Endothelial cell of umbilical vein (primary cell): ENCODE data around the gene DHTKD1. TPM values are rescaled to one million over a fixed set of nuclear protein-coding genes. Genes with fewer than 3 reads are reported as not detected.

Experiments used
- BruUV-seq: library from RNA; stranded (reverse); fragments of 400-500 nt; replicated peaks from 2 replicates; lab custom pipeline; 2021; lab: Mats Ljungman, UMichigan
- CTCF ChIA-PET: fragments of 300-600, 350-600 bp; sonication (Branson Sonifier 250); formaldehyde crosslinking; loops from one replicate; lab custom pipeline; 2021; ENCODE audit warnings: antibody characterized with exemption, inconsistent platforms; lab: Charles Lee
- POLR2A ChIA-PET: fragments of 300-600, 350-600 bp; sonication (Branson Sonifier 250); formaldehyde crosslinking; loops from one replicate; lab custom pipeline; 2021; ENCODE audit warnings: antibody characterized with exemption, inconsistent platforms; lab: Charles Lee
- DNase-seq: peaks from one replicate; pipeline ENCODE4 v3.0.0-alpha.2; 2011; ENCODE audit warnings: low read depth, low spot score
- FAIRE-seq: peaks from 2 replicates; lab custom pipeline; 2011; peaks lifted over from hg19 to GRCh38; lab: Jason Lieb, UNC
- H2AFZ ChIP-seq: 2 replicates; pipeline ENCODE4 v1.6.0; 2012; ENCODE audit warnings: low read depth, low read length, control low read depth, inconsistent platforms
- H3K27ac ChIP-seq: 2 replicates; pipeline ENCODE4 v1.5.1; 2011; ENCODE audit warnings: low read depth, mild to moderate bottlenecking, control low read depth, low read length, moderate library complexity; ENCODE audit not compliant: insufficient read depth
- H3K27me3 ChIP-seq, 2 experiments: 2 replicates each; pipeline versions ENCODE4 v1.6.0 to v1.6.1; 2011; ENCODE audit warnings: low read length in 2 of 2, mixed read lengths in 1 of 2; ENCODE audit not compliant: control insufficient read depth in 2 of 2, insufficient read depth in 2 of 2
- H3K36me3 ChIP-seq, 2 experiments: 2 replicates in 1 of 2; 3 replicates in 1 of 2; pipeline ENCODE4 v1.5.1; 2011; ENCODE audit warnings: low read length in 2 of 2, mild to moderate bottlenecking in 1 of 2, moderate library complexity in 1 of 2; ENCODE audit not compliant: control insufficient read depth in 2 of 2, insufficient read depth in 2 of 2; ENCODE audit errors: extremely low read depth in 1 of 2
- H3K4me1 ChIP-seq: 3 replicates; pipeline ENCODE4 v1.5.1; 2011; ENCODE audit warnings: mild to moderate bottlenecking, low read length; ENCODE audit not compliant: control insufficient read depth, insufficient read depth; ENCODE audit errors: extremely low read depth
- H3K4me2 ChIP-seq: 2 replicates; pipeline ENCODE4 v1.6.1; 2011; ENCODE audit warnings: low read length, control low read depth, mixed read lengths; ENCODE audit not compliant: insufficient read depth
- H3K4me3 ChIP-seq, 3 experiments: fragments of 200-600 bp in 1 of 3; sonication (generic), shearing (Covaris generic) in 1 of 3; replicated peaks in 1 of 3; 2 replicates each; pipeline ENCODE4 v1.5.1; 2011 to 2016; ENCODE audit warnings: control low read depth in 3 of 3, low read length in 3 of 3, mild to moderate bottlenecking in 2 of 3, inconsistent platforms in 1 of 3, low read depth in 1 of 3, moderate library complexity in 1 of 3; ENCODE audit not compliant: insufficient read depth in 1 of 3
- H3K79me2 ChIP-seq: 2 replicates; pipeline ENCODE4 v1.6.0; 2012; ENCODE audit warnings: low read length, inconsistent platforms; ENCODE audit not compliant: control insufficient read depth, insufficient read depth
- H3K9ac ChIP-seq: replicated peaks from 2 replicates; pipeline ENCODE3; 2011; ENCODE audit warnings: low read length, control low read depth; ENCODE audit not compliant: insufficient read depth; ENCODE audit errors: extremely low read depth
- H3K9me1 ChIP-seq: replicated peaks from 3 replicates; pipeline ENCODE4 v1.6.0; 2011; ENCODE audit warnings: mild to moderate bottlenecking, low read length; ENCODE audit not compliant: control insufficient read depth, insufficient read depth; ENCODE audit errors: extremely low read depth
- H3K9me3 ChIP-seq: replicated peaks from 2 replicates; pipeline ENCODE4 v1.5.1; 2012; ENCODE audit warnings: low read length, inconsistent platforms; ENCODE audit not compliant: control insufficient read depth, insufficient read depth
- H4K20me1 ChIP-seq: replicated peaks from 2 replicates; pipeline ENCODE3; 2011; ENCODE audit warnings: mild to moderate bottlenecking, low read length; ENCODE audit not compliant: control insufficient read depth, insufficient read depth; ENCODE audit errors: extremely low read depth
- CTCF ChIP-seq, 2 donors: IDR thresholded peaks; 1 replicate in 1 of 2; 2 replicates in 1 of 2; pipeline ENCODE4 v1.5.1; 2011; ENCODE audit warnings: low read length in 2 of 2, mild to moderate bottlenecking in 2 of 2, moderate library complexity in 2 of 2, control low read depth in 1 of 2, inconsistent platforms in 1 of 2, low read depth in 1 of 2; ENCODE audit not compliant: insufficient read depth in 1 of 2; ENCODE audit errors: extremely low read depth in 1 of 2
- EZH2 ChIP-seq: IDR thresholded peaks from 2 replicates; pipeline ENCODE4 v1.6.1; 2012; ENCODE audit warnings: borderline replicate concordance, low read depth, mild to moderate bottlenecking, moderate library complexity, low read length, inconsistent platforms; ENCODE audit not compliant: severe bottlenecking
- FOS ChIP-seq: IDR thresholded peaks from 2 replicates; pipeline ENCODE4 v1.6.1; 2011; ENCODE audit warnings: mild to moderate bottlenecking, low read length, moderate library complexity, borderline replicate concordance; ENCODE audit not compliant: insufficient read depth
- GATA2 ChIP-seq: IDR thresholded peaks from 2 replicates; pipeline ENCODE4 v1.7.0; 2011; ENCODE audit warnings: low read depth, mild to moderate bottlenecking, moderate library complexity, mixed read lengths, low read length; ENCODE audit not compliant: insufficient read length, insufficient read depth
- JUN ChIP-seq: IDR thresholded peaks from 2 replicates; pipeline ENCODE4 v1.6.1; 2011; ENCODE audit warnings: borderline replicate concordance, low read depth; ENCODE audit not compliant: insufficient read length, insufficient read depth
- MAX ChIP-seq: IDR thresholded peaks from 2 replicates; pipeline ENCODE4 v1.6.1; 2011; ENCODE audit not compliant: insufficient read depth, insufficient read length
- MYC ChIP-seq: IDR thresholded peaks from one replicate; pipeline ENCODE4 v1.6.1; 2011; ENCODE audit warnings: mild to moderate bottlenecking, low read depth, low read length
- POLR2A ChIP-seq: IDR thresholded peaks from 2 replicates; pipeline ENCODE4 v1.6.1; 2012; ENCODE audit warnings: low read depth, mild to moderate bottlenecking, control low read depth, low read length
- POLR2AphosphoS5 ChIP-seq: IDR thresholded peaks from 2 replicates; pipeline ENCODE4 v1.6.1; 2012; ENCODE audit warnings: low read depth, mild to moderate bottlenecking, control low read depth, low read length, moderate library complexity; ENCODE audit not compliant: insufficient read depth
- dilution Hi-C: fragments of 300-500 bp; cut with MboI; formaldehyde crosslinking; loops from one replicate; pipeline ENCODE4 v1.15.0; 2019; ENCODE audit warnings: low sequenced_read_pairs; ENCODE audit not compliant: extremely low pct_ligation_motif_present
- intact Hi-C: fragments of 100-400 bp; cut with micrococcal nuclease; formaldehyde crosslinking; loops from one replicate; pipeline ENCODE4 v1.10.0; 2022
- polyA plus RNA-seq, 4 experiments: library from polyadenylated mRNA; depleted of rRNA in 3 of 4; stranded (reverse) in 3 of 4; unstranded in 1 of 4; fragments of >200 nt; gene quantifications; 2 replicates each; pipeline versions ENCODE4 v1.2.1 to v1.2.3, GENCODE V29; 2011 to 2012; ENCODE audit warnings: missing spikeins in 1 of 4
- total RNA-seq: library from RNA; stranded (reverse); gene quantifications from 2 replicates; pipeline ENCODE4 v1.2.3, GENCODE V29; 2021

DHTKD1 gene
- total and polyA plus RNA-seq, 2 donors (not counting 3 experiments of a cell fraction or from before 2014, with no cell fraction given) = 15.3 to 22.9 TPM

- TF ChIP-seq MYC = no peak
- TF ChIP-seq FOS = no peak
- TF ChIP-seq EZH2 = no peak
- TF ChIP-seq MAX = no peak
- no peak for TF ChIP-seq POLR2A
- no peak overlapping the region for H3K4me3 ChIP-seq
- POLR2A ChIA-PET = no interaction called here
- H3K9ac ChIP-seq = no peak overlapping the region
- no peak for FAIRE-seq
- peaks cover 2% of the 10 kb centered on the region for H3K4me1 ChIP-seq
- no peaks in the 10 kb centered on the region for H3K9me1 ChIP-seq
- no peak overlapping the region for H3K27ac ChIP-seq
- CTCF ChIA-PET = interaction anchor here (1.5 kb wide), 1 partner anchor 52 kb away, joined by 3 read pairs; no protein-coding TSS in a partner anchor
- no peak overlapping the region for H2AFZ ChIP-seq
- H3K79me2 ChIP-seq = no peaks in the 10 kb centered on the region
- intact Hi-C loops (no loop called here), dilution Hi-C loops (no loop called here)
- BruUV-seq = no TSS peak
- H3K4me2 ChIP-seq = no peak overlapping the region
- H4K20me1 ChIP-seq = no peaks in the 10 kb centered on the region
- H3K9me3 ChIP-seq = no peaks in the 10 kb centered on the region
- no peak for DNase-seq
- peaks cover 3 to 6% of the 10 kb centered on the region in 2 experiments for H3K27me3 ChIP-seq
- H3K36me3 ChIP-seq = no peaks in the 10 kb centered on the region
Observed at GRCh38 chr10:12050528-12050927, 18.2 kb upstream of the DHTKD1 start.

GRCh38 chr10:12051241-12051640 is 17.5 kb upstream of the DHTKD1 start:
- ChIA-PET CTCF (interaction anchor here (1.5 kb wide), 1 partner anchor 51 kb away, joined by 3 read pairs; no protein-coding TSS in a partner anchor), POLR2A (no interaction called here)
- Histone ChIP-seq H3K4me3 (no peak overlapping the region), H3K27ac (no peak overlapping the region), H3K79me2 (no peaks in the 10 kb centered on the region), H3K4me1 (peaks cover 2% of the 10 kb centered on the region), H3K9me1 (no peaks in the 10 kb centered on the region), H3K27me3 (peaks cover 3 to 6% of the 10 kb centered on the region in 2 experiments), H3K4me2 (no peak overlapping the region), H4K20me1 (no peaks in the 10 kb centered on the region), H2AFZ (peak overlapping the region; percentile 35), H3K36me3 (no peaks in the 10 kb centered on the region), H3K9me3 (no peaks in the 10 kb centered on the region), H3K9ac (no peak overlapping the region)
- TF ChIP-seq MYC (no peak), MAX (no peak), POLR2AphosphoS5 (no peak), EZH2 (no peak), GATA2 (no peak), POLR2A (no peak), JUN (no peak), FOS (no peak), CTCF (IDR thresholded peaks at IDR 0.05; ENCODE audit: extremely low read depth in 1 of 2, insufficient read depth in 1 of 2, low read depth in 1 of 2, low read length in 2 of 2) (no peak)
- DNase-seq (no peak), FAIRE-seq (peak; percentile 12)
- no TSS peak for BruUV-seq
- dilution Hi-C loops = no loop called here
- intact Hi-C loops = no loop called here
